T-helper 1 cell treated with Interleukin-12 subunit alpha and Interleukin-12 subunit beta and Interleukin-4 antibody, amounts not matched to agents 30 μg/mL and 1 μg/mL, for 36 hours (primary cell): ENCODE data around the gene ANKS3.

Experiments
- H3K27ac Mint-ChIP-seq: one replicate; pipeline ENCODE4 v1.8.0; 2021; ENCODE audit warnings: mild to moderate bottlenecking, mixed read lengths
- H3K27me3 Mint-ChIP-seq: one replicate; pipeline ENCODE4 v1.8.0; 2021; ENCODE audit warnings: low read depth, mixed read lengths
- H3K36me3 Mint-ChIP-seq: one replicate; pipeline ENCODE4 v1.8.0; 2021; ENCODE audit warnings: low read depth, mixed read lengths
- H3K4me1 Mint-ChIP-seq: one replicate; pipeline ENCODE4 v1.8.0; 2021; ENCODE audit warnings: low read depth, mixed read lengths
- H3K4me3 Mint-ChIP-seq: one replicate; pipeline ENCODE4 v1.8.0; 2021; ENCODE audit warnings: mild to moderate bottlenecking, moderate library complexity, mixed read lengths
- H3K9me3 Mint-ChIP-seq: one replicate; pipeline ENCODE4 v1.8.0; 2021; ENCODE audit warnings: mixed read lengths

ANKS3 gene

DNA sequence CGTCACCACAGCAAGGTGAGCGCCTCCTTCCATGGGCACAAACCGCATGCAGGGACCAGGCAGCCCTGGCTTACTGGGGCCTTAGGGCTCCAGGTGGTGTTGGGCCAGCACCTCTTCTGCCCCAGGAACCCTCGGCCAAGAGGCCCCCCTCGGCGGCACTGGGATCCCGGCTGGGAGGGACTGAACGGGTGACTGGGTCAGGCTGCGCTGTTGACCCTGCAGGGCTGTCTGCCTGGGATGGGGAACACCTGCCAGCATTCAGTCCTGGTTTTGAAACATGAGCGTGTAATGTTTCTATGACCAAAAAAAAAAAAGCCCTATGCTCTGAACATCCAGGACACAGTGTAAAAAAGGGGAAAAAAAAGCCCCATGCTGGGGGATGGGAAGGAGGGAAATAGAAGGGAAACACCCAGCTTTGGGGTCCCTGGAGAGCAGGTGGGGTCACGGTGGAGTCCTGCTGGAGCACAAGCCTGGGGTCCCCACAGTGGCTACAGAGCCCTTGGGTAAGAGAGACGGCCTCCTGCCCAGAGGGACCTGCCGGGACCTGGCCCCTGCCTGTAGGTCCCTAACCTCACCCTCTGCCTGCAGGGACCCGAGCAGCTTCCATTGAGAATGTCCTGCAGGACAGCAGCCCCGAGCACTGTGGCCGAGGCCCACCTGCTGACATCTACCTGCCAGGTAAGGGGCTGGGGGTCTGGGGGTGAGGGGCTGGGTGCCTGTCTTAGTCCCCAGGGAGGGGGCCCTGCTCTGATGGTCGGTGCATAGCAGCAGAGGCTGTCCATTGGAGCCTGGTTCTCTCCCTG is 50.6 kb downstream of the ANKS3 start:
- peaks cover 6% of the 10 kb centered on the region for H3K36me3 Mint-ChIP-seq

GRCh38 chr16:4682616-4683254 is 51.3 kb downstream of the ANKS3 start:
- peaks cover 11% of the 10 kb centered on the region for H3K36me3 Mint-ChIP-seq
- no peak overlapping the region for H3K4me3 Mint-ChIP-seq
- H3K9me3 Mint-ChIP-seq = no peaks in the 10 kb centered on the region
- H3K4me1 Mint-ChIP-seq = peaks cover 8% of the 10 kb centered on the region
- H3K27ac Mint-ChIP-seq = no peak overlapping the region
- H3K27me3 Mint-ChIP-seq = no peaks in the 10 kb centered on the region

More for the DNA sequence above, 50.6 kb downstream of the ANKS3 start:
- Mint-ChIP-seq H3K27ac (no peak overlapping the region), H3K27me3 (no peaks in the 10 kb centered on the region), H3K9me3 (no peaks in the 10 kb centered on the region), H3K4me3 (no peak overlapping the region), H3K4me1 (peaks cover 2% of the 10 kb centered on the region)

DNA sequence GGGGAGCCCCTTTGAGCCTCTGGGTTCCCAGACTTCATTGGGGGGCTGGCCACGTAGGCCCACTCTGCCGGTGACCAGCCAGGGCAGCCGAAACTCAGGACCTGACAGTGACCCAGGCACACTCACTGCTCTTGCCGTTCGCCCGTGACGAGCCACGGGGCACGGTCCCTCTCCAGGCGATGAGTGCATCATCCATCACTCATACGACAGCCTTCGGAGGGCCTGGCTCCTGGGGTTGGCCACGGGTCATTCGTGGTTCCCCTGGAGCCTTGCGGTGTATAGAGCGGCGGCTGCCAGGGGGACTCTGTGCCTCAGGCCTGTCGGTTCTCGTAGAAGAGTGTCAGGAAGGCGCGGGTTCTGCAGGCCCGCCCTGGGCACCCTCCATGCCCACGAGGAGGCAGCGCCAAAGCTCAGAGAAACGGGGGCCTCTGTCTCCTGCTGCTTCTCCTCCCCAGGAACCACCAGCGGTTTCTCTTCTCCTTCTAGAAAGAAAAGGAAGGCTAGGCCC is 51.9 kb downstream of the ANKS3 start:
- Mint-ChIP-seq H3K4me3 (no peak overlapping the region), H3K27ac (no peak overlapping the region), H3K4me1 (peaks cover 9% of the 10 kb centered on the region), H3K9me3 (no peaks in the 10 kb centered on the region), H3K27me3 (no peaks in the 10 kb centered on the region), H3K36me3 (peaks cover 11% of the 10 kb centered on the region)

GRCh38 chr16:4681471-4682083 is 52.5 kb downstream of the ANKS3 start:
- Mint-ChIP-seq H3K27ac (no peak overlapping the region), H3K4me1 (peaks cover 14% of the 10 kb centered on the region), H3K36me3 (peaks cover 11% of the 10 kb centered on the region), H3K27me3 (no peaks in the 10 kb centered on the region), H3K4me3 (no peak overlapping the region), H3K9me3 (no peaks in the 10 kb centered on the region)

- Mint-ChIP-seq H3K36me3 (peaks cover 15% of the 10 kb centered on the region), H3K4me3 (no peak overlapping the region), H3K4me1 (peaks cover 19% of the 10 kb centered on the region), H3K9me3 (no peaks in the 10 kb centered on the region), H3K27me3 (no peaks in the 10 kb centered on the region), H3K27ac (peak overlapping the region; percentile 31)
These were observed 53.2 kb downstream of the ANKS3 start for GRCh38 chr16:4680673-4681470.

DNA sequence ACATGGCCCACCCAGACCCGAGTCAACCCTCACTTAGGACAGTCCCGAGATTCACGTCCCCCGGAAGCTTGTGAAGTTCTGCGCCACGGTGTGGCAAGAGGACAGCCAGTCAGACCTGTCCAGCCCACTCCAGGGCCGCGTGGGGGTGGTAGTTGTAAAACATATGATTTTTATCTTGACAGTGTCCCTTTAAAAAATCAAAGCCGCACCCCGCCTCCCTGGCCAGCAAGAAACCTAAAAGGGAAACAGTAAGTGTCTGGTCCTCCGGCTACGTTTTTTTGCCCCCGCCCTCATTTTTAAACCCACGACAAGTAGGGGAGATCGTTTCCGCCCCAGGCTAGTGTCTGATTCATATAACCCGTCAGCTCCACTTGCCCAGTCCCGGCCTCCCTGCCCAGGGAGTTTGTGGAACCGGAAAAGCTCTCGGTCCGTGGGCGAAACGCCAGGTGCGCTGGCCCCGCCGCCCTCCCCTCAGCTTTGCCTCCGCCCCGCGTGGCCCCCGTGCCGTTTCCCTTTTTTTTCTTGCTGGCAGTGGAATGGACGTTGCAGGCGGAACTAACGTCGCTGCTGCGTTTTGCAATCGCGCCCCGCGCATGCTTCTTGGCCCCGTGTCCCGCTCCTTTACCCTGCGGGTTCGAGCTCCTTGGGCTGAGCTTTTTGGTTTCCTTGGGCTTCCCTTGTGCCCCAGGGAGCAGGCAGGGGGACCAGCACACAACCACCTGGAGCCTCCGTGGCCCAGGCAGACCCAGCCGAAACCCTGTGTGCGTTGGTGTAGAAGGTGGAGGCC is 54.0 kb downstream of the ANKS3 start:
- Mint-ChIP-seq H3K27me3 (no peaks in the 10 kb centered on the region), H3K36me3 (peaks cover 14% of the 10 kb centered on the region), H3K4me1 (peaks cover 24% of the 10 kb centered on the region), H3K4me3 (no peak overlapping the region), H3K27ac (peak overlapping the region; percentile 31), H3K9me3 (no peaks in the 10 kb centered on the region)

DNA sequence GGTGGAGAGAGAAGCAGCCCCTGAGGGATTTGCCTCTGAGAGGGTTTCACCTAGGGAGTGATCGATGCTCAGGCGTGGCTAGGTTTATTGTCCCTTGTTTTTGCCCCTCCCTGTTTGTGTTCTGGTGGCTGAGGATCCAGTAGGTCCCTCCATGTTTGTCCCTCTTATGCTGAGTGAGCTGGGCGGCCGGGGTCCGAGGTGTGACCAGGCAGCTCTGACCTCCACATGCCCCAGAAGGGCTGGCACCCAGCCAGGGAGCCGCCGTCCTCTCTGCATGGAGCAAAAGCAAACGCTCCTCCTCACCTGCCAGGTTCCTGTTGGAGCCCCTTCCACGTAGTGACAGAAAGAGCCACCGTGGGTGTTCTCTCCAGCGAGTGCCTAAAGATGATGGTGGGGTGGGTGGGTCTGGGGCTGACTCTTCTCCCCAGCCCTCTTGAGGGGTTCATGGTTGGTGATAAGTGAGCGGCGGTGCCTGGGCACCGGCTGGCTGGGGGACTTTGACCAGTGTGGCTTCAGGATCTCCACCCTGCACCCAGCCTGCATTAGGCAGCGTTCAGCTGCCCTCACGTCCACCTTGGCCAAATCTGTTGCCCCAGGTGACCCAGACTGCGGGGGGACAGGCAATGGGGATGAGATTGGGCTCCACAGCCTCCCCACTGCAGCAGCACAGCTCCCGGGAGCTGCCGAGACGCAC is 54.8 kb downstream of the ANKS3 start:
- Mint-ChIP-seq H3K4me1 (peaks cover 24% of the 10 kb centered on the region), H3K4me3 (no peak overlapping the region), H3K27ac (peak overlapping the region; percentile 41), H3K27me3 (no peaks in the 10 kb centered on the region), H3K9me3 (no peaks in the 10 kb centered on the region), H3K36me3 (peaks cover 12% of the 10 kb centered on the region)

GRCh38 chr16:4678596-4678995 is 55.5 kb downstream of the ANKS3 start:
- no peaks in the 10 kb centered on the region for H3K27me3 Mint-ChIP-seq
- H3K36me3 Mint-ChIP-seq = peaks cover 14% of the 10 kb centered on the region
- H3K27ac Mint-ChIP-seq = peak overlapping the region; percentile 70
- no peaks in the 10 kb centered on the region for H3K9me3 Mint-ChIP-seq
- no peak overlapping the region for H3K4me3 Mint-ChIP-seq
- H3K4me1 Mint-ChIP-seq = peaks cover 26% of the 10 kb centered on the region

DNA sequence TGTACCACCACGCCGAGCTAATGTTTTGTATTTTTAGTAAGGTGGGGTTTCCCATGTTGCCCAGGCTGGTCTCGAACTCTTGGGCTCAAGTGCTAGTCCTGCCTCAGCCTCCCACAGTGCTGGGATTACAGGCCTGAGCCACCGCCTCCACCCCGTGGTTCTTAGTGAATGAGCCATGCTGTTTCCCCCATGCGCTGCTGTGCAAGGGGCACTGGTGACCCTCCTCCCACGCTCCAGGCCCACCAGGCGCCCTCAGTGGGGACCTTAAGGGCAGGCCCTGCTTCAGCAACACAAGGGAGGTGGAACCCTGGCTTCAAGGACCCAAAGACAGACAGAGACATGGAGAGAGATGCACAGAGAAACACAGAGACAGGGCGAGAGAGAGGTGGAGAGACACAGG is 56.1 kb downstream of the ANKS3 start:
- Mint-ChIP-seq H3K4me3 (no peak overlapping the region), H3K9me3 (no peaks in the 10 kb centered on the region), H3K4me1 (peaks cover 26% of the 10 kb centered on the region), H3K27ac (peak overlapping the region; percentile 70), H3K27me3 (no peaks in the 10 kb centered on the region), H3K36me3 (peaks cover 14% of the 10 kb centered on the region)

GRCh38 chr16:4677390-4677789 is 56.7 kb downstream of the ANKS3 start:
- Mint-ChIP-seq H3K4me1 (peaks cover 26% of the 10 kb centered on the region), H3K36me3 (peaks cover 13% of the 10 kb centered on the region), H3K27ac (peak overlapping the region; percentile 97), H3K9me3 (no peaks in the 10 kb centered on the region), H3K27me3 (no peaks in the 10 kb centered on the region), H3K4me3 (no peak overlapping the region)

DNA sequence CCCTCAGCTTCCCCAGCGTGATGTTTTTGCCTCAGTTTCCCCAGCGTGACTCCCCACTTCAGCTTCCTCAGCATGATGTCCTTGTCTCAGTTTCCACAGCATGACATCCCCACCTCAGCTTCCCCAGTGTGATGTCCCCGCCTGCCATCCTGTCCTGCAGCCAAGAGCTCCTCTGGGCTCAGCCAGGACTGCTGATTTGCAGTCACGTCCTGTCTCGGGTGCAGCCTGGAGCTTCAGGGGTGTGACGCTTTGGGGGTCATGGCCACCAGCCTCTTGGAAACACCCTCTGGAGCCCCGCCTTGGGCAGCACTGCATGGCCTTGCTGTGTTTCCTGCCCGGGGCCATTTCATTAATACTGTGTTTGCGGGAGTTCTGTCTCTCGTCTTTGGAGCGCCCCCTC is 57.2 kb downstream of the ANKS3 start:
- Mint-ChIP-seq H3K27ac (peak overlapping the region; percentile 97), H3K27me3 (no peaks in the 10 kb centered on the region), H3K36me3 (peaks cover 13% of the 10 kb centered on the region), H3K9me3 (no peaks in the 10 kb centered on the region), H3K4me3 (peak overlapping the region; percentile 69), H3K4me1 (peaks cover 26% of the 10 kb centered on the region)

GRCh38 chr16:4675864-4676786 is 57.9 kb downstream of the ANKS3 start:
- H3K27me3 Mint-ChIP-seq = no peaks in the 10 kb centered on the region
- peaks cover 11% of the 10 kb centered on the region for H3K36me3 Mint-ChIP-seq
- peaks cover 26% of the 10 kb centered on the region for H3K4me1 Mint-ChIP-seq
- peak overlapping the region; percentile 69 for H3K4me3 Mint-ChIP-seq
- peak overlapping the region; percentile 97 for H3K27ac Mint-ChIP-seq
- no peaks in the 10 kb centered on the region for H3K9me3 Mint-ChIP-seq
